H1 (cell line): ENCODE results near the gene SLC52A3.

ENCODE experiments used
- CBX5 ChIP-seq: fragments of 300-800, 300-1000 bp; sonication (generic); IDR thresholded peaks from 2 replicates; pipeline ENCODE4 v1.7.1; 2016; ENCODE audit warnings: antibody characterized with exemption, low read length, low read depth
- CHD1 ChIP-seq: IDR thresholded peaks from 2 replicates; pipeline ENCODE4 v1.6.1; 2012; ENCODE audit warnings: low read depth, low read length, improper control_type of control experiment
- CHD2 ChIP-seq: IDR thresholded peaks from 2 replicates; pipeline ENCODE4 v1.6.1; 2012; ENCODE audit warnings: low read length, improper control_type of control experiment
- KDM1A ChIP-seq: fragments of 200-600, 300-600 bp; sonication (generic); IDR thresholded peaks from 2 replicates; pipeline ENCODE4 v1.7.1; 2016; ENCODE audit warnings: mild to moderate bottlenecking, low read length, borderline replicate concordance
- POLR2A ChIP-seq, 2 experiments: IDR thresholded peaks; 1 replicate in 1 of 2; 2 replicates in 1 of 2; pipeline ENCODE4 v1.6.1; 2011; ENCODE audit warnings: low read depth in 2 of 2, low read length in 2 of 2, mild to moderate bottlenecking in 2 of 2; ENCODE audit errors: control extremely low read depth in 1 of 2
- RNF2 ChIP-seq: fragments of 200-900, 300-1000 bp; sonication (generic); IDR thresholded peaks from 2 replicates; pipeline ENCODE4 v1.7.1; 2016; ENCODE audit warnings: borderline replicate concordance, low read depth, mild to moderate bottlenecking, antibody characterized with exemption, low read length; ENCODE audit not compliant: poor library complexity, severe bottlenecking; ENCODE audit errors: missing control alignments
- SAP30 ChIP-seq: fragments of 300-600 bp; sonication (generic); IDR thresholded peaks from 2 replicates; pipeline ENCODE4 v1.7.1; 2012; ENCODE audit warnings: low read length, moderate library complexity, mild to moderate bottlenecking, inconsistent platforms; ENCODE audit not compliant: insufficient read depth, insufficient replicate concordance
- TF ChIP-seq, protein P1 (sequence below): IDR thresholded peaks from 2 replicates; pipeline ENCODE4 v1.6.1; 2011; ENCODE audit warnings: low read length, improper control_type of control experiment
- TF ChIP-seq, protein P2 (sequence below), 3 experiments: IDR thresholded peaks; 1 replicate in 2 of 3; 2 replicates in 1 of 3; pipeline versions ENCODE4 v1.5.1 to v1.6.1; 2011; ENCODE audit warnings: low read length in 3 of 3, mild to moderate bottlenecking in 3 of 3, inconsistent platforms in 2 of 3, low read depth in 1 of 3, moderate library complexity in 1 of 3; ENCODE audit not compliant: insufficient read depth in 1 of 3; ENCODE audit errors: control extremely low read depth in 1 of 3

DNA sequence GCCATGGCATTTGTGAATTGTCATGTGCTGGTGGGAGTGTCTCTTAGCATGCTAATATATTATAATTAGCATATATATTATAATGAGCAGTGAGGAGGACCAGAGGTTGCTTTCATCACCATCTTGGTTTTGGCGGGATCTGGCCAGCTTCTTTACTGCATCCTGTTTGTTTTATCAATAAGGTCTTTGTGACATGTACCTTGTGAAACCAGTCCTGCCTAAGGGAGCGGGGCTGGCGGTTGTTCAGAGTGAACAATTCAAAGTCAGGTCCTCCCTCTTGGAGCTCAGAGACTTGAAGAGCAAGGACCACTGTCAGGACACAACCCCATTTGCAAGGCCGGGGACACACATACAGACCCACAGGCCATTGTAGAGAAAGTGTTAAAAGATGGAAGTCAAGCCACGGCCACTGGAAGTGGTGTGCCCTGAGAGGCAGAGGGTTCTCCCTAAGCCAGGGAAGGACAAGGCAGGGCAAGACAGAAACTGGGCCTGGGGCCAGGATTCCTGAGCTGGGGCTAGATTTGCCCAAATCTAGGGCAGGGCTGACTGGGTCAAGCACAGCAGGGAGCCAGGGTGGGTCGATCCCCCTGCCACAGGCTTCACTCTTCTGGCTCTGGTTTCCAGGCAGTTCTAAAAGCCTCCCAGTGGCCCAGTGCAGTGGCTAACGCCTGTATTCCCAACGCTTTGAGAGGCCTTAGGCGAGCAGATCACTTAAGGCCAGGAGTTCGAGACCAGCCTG is 14.2 kb downstream of the SLC52A3 start:
- TF ChIP-seq KDM1A (no peak), CHD2 (no peak), RNF2 (no peak), CBX5 (no peak), POLR2A (IDR thresholded peaks at IDR 0.05; ENCODE audit: control extremely low read depth in 1 of 2, low read depth in 2 of 2, low read length in 2 of 2) (no peak), SAP30 (no peak), CHD1 (no peak)
- TF ChIP-seq, protein P1, sequence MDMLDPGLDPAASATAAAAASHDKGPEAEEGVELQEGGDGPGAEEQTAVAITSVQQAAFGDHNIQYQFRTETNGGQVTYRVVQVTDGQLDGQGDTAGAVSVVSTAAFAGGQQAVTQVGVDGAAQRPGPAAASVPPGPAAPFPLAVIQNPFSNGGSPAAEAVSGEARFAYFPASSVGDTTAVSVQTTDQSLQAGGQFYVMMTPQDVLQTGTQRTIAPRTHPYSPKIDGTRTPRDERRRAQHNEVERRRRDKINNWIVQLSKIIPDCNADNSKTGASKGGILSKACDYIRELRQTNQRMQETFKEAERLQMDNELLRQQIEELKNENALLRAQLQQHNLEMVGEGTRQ, result no peak
- TF ChIP-seq, protein P2, sequence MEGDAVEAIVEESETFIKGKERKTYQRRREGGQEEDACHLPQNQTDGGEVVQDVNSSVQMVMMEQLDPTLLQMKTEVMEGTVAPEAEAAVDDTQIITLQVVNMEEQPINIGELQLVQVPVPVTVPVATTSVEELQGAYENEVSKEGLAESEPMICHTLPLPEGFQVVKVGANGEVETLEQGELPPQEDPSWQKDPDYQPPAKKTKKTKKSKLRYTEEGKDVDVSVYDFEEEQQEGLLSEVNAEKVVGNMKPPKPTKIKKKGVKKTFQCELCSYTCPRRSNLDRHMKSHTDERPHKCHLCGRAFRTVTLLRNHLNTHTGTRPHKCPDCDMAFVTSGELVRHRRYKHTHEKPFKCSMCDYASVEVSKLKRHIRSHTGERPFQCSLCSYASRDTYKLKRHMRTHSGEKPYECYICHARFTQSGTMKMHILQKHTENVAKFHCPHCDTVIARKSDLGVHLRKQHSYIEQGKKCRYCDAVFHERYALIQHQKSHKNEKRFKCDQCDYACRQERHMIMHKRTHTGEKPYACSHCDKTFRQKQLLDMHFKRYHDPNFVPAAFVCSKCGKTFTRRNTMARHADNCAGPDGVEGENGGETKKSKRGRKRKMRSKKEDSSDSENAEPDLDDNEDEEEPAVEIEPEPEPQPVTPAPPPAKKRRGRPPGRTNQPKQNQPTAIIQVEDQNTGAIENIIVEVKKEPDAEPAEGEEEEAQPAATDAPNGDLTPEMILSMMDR (IDR thresholded peaks at IDR 0.05; ENCODE audit: control extremely low read depth in 1 of 3, insufficient read depth in 1 of 3, low read depth in 1 of 3, low read length in 3 of 3), result no peak
